AG09309 (cell line): ENCODE results near the gene NABP2.

Experiments
- DNase-seq: peaks from one replicate; pipeline ENCODE4 v3.0.0-alpha.2; 2010; ENCODE audit warnings: low read depth
- H3K4me3 ChIP-seq: 2 replicates; pipeline ENCODE4 v1.5.1; 2011; ENCODE audit warnings: mild to moderate bottlenecking, low read depth, low read length, moderate library complexity; ENCODE audit not compliant: control insufficient read depth
- TF ChIP-seq, protein P1 (sequence below): IDR thresholded peaks from 2 replicates; pipeline ENCODE4 v1.5.1; 2011; ENCODE audit warnings: mild to moderate bottlenecking, low read depth, low read length, inconsistent platforms; ENCODE audit not compliant: insufficient read depth, control insufficient read depth; ENCODE audit errors: missing control alignments

The NABP2 gene

DNA sequence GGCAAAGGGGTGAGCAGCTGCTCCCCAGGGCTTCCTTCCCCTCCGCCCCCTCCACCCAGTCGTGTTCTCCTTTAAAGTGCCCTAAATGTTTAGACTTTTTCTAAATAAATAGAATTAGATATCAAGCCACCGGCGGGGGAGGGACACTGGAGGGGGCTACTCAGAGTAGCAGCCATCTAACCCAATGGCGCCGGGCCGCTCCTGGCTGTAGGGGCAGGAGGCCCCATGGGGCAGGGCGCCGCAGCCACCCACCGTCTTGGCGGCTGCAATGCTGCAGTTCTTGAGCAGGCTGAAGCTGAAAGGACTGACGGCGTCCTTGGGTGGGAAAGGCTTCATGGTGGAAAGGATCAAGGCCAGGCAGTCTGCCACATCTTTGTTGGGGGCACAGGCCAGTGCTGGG, 18.8 kb downstream of the NABP2 start:
- no peak for DNase-seq
- TF ChIP-seq, protein P1, sequence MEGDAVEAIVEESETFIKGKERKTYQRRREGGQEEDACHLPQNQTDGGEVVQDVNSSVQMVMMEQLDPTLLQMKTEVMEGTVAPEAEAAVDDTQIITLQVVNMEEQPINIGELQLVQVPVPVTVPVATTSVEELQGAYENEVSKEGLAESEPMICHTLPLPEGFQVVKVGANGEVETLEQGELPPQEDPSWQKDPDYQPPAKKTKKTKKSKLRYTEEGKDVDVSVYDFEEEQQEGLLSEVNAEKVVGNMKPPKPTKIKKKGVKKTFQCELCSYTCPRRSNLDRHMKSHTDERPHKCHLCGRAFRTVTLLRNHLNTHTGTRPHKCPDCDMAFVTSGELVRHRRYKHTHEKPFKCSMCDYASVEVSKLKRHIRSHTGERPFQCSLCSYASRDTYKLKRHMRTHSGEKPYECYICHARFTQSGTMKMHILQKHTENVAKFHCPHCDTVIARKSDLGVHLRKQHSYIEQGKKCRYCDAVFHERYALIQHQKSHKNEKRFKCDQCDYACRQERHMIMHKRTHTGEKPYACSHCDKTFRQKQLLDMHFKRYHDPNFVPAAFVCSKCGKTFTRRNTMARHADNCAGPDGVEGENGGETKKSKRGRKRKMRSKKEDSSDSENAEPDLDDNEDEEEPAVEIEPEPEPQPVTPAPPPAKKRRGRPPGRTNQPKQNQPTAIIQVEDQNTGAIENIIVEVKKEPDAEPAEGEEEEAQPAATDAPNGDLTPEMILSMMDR = no peak
- H3K4me3 ChIP-seq = no peak overlapping the region

DNA sequence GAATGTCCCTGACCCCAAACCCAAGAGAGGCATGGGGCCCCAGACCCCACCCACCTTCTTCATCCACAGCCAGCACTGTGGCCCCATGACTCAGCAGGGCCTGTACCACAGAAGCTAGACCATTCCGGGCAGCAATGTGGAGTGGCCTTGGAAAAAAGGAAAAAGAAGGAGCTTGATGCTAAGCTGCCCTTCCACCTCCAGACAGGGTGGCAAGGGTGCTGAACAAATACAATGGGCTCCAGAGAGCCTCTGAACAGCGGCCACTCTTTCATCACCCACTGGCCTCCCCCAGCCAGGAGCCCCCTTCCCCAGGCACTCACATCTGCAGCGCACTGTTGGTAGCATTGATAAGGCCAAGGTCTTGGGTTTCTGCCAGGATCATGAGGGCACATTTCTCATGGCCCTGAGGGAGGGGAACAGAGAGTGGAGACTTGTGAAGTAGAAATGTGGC, 19.6 kb downstream of the NABP2 start:
- TF ChIP-seq, protein P1 = no peak
- DNase-seq = no peak
- no peak overlapping the region for H3K4me3 ChIP-seq

DNA sequence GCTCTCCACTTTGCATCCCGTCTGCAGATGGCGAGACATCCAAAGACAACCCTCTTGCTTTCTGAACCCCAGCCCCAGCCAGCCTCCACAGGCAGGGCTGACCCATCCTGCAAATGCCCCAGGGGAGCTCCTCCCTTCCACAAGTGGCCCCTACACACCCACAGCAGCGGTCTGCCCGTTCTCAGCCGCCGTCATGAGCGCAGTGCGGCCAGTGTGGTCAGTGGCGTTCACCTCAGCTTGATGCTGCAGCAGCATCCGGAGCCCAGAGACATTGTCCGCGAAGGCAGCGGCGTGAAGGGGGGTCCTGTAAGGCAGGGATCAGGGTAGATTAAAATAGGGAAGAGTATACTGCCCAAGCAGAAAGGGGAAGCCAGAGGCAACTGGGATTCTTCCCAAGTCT, 20.4 kb downstream of the NABP2 start:
- DNase-seq = no peak
- TF ChIP-seq, protein P1 = no peak
- no peak overlapping the region for H3K4me3 ChIP-seq

GRCh38 chr12:56247923-56248322, 23.8 kb downstream of the NABP2 start:
- no peak overlapping the region for H3K4me3 ChIP-seq
- TF ChIP-seq, protein P1 = no peak
- no peak for DNase-seq

- TF ChIP-seq, protein P1 = no peak
- DNase-seq = no peak
- no peak overlapping the region for H3K4me3 ChIP-seq
These were observed 24.6 kb downstream of the NABP2 start for GRCh38 chr12:56248711-56249110.

- no peak overlapping the region for H3K4me3 ChIP-seq
- TF ChIP-seq, protein P1 = no peak
- DNase-seq = no peak
These were observed 28.5 kb downstream of the NABP2 start for GRCh38 chr12:56252649-56253048.

GRCh38 chr12:56253091-56253490, 28.9 kb downstream of the NABP2 start:
- no peak for DNase-seq
- no peak overlapping the region for H3K4me3 ChIP-seq
- TF ChIP-seq, protein P1 = no peak
